GM18520 (cell line): ENCODE data around the gene SEPTIN5.
"Not testable (repeated sequence)": the region's sequence is repeated elsewhere in the genome, so short reads cannot be mapped to it uniquely, and the experiment has no call there.

Source experiments
- ATAC-seq: cut with Tn5 transposase; IDR thresholded peaks from one replicate; pipeline ENCODE4 v1.9.1; 2021; ENCODE audit not compliant: unreplicated experiment

SEPTIN5 gene

GRCh38 chr22:19720150-19720827 lies 6.0 kb downstream of the SEPTIN5 start:
- ATAC-seq = no peak

DNA sequence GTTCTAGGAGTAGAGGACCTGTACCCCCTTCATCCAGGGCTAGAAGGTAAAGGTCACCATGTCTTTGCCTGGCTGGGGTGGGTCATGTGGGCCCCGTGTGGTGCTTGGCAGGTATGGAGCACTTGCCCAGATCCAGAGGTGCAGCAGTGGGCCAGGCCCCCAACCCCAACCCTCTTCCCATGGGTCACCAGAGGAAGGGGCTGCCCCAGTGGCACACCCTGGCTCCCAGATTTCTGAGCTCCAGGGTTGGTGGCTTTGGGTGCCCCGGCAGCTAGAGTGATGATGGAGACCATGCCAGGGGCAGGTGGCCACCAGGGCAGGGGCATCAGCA lies 6.7 kb downstream of the SEPTIN5 start:
- no peak for ATAC-seq

DNA sequence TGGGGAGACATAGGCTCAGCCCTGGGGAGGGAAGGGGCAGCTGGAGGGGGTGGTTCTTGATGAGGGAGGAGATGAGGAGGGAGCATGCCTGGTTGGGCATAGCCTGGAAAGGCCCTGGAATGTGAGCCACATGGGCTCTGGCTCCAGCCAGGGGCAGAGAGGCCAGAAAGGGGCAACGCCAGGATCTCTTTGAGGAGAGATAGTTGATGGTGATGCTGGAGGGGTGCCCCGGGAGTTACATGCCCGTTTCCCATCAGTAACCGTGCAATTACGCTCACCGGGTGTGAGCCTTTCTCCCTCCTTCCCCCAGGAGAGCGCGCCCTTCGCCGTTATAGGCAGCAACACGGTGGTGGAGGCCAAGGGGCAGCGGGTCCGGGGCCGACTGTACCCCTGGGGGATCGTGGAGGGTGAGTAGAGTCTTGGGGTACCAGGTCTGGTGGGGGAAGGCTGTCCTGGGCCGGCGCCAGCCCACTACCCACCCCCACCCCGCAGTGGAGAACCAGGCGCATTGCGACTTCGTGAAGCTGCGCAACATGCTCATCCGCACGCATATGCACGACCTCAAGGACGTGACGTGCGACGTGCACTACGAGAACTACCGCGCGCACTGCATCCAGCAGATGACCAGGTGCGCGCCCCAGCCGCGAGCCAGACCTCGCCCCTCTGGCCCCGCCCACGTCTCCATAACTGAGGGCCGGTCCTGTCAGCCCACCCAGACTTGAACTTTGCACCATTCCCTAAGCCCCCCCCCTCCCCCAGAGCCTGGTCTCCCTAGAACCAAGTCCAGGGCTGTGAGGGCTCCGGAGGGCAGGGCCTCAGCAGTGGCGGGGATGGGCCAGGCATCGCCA lies 7.3 kb downstream of the SEPTIN5 start:
- no peak for ATAC-seq

DNA sequence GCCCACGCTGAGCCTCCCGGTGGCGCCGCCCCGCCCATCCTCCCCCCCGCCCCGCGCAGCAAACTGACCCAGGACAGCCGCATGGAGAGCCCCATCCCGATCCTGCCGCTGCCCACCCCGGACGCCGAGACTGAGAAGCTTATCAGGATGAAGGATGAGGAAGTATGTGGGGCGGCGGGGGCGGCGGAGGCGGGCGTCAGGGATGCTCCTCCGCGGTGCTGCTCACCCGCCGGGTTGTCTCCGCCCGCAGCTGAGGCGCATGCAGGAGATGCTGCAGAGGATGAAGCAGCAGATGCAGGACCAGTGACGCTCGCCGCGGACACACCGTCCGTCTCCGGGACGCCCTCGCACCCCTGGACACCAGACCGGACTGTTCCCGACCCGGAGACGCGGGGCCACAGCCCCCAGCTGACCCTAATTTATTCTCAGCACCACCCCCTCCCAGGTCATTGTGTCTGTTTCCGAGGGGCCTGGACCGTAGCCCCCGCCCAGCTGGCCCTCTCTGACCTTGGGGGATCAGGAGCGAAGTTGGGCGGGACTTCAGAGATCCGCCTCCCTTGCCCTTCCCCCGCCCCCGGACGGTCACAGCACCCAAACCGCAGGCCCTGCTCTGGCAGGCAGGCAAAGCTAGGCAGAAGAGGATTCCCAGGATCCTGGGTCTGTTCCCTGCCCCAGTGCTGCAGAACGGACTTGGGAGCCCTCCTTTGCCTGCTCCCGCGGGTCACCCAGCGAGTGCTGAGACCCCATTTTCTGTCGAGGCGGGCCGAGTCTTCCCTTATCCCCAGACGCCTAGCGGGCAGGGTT lies 8.1 kb downstream of the SEPTIN5 start:
- ATAC-seq = no peak

DNA sequence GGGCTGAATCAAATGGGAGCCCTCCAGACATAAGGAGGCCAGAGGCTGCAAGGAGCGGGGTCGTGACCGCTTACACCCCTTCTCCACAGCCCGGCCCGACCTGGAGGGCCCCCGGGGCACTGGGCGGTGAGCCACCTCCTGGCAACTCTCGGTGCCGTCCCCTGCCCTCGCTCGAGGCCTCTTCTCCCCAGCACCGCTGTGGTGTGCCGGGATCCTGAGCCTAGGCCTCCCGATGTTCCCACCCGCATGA lies 8.6 kb downstream of the SEPTIN5 start:
- no peak for ATAC-seq

DNA sequence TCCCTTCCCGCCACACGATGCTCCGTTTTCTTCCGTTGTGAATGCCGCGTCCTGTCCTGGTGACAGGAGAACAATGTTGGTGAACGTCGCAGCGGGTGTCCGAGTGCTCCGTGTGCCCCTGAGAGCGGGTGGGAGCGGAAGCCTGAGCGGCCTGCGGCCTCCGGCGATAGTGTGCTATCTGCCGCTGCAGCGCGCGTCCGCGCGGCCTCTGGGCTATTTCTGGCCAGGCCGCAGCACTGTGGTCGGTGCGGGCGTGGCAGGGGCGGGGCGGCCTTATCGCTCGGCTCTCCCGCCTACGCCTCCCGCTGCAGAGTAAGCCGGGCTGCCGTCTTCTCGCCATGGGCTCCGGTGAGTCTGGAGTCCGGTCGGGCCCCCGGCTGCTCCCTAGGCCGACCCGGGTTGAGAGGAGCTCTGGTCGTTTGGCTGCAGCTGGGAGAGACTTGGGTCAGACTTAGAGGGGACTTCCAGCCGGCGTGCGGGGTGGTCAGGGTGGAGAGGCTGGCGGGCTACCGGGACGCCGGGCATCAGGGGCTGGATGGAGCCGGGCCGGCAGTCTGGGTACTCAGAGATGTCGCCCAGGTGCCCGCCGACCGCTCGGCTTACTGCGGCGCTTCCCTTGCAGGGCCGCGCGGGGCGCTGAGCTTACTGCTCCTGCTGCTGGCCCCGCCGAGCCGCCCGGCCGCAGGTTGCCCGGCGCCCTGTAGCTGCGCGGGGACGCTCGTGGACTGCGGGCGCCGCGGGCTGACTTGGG lies 9.1 kb downstream of the SEPTIN5 start, which contains the start of gene GP1BB:
Gene GP1BB, plus strand, starts transcription at position 308 of the 751 bp plus-strand sequence. Its CDS starts 31 bp downstream, at position 339.
- ATAC-seq = no peak

GRCh38 chr22:19723983-19724827 lies 9.9 kb downstream of the SEPTIN5 start:
- no peak for ATAC-seq

- ATAC-seq = no peak
These were observed 10.8 kb downstream of the SEPTIN5 start for GRCh38 chr22:19724927-19725661.

DNA sequence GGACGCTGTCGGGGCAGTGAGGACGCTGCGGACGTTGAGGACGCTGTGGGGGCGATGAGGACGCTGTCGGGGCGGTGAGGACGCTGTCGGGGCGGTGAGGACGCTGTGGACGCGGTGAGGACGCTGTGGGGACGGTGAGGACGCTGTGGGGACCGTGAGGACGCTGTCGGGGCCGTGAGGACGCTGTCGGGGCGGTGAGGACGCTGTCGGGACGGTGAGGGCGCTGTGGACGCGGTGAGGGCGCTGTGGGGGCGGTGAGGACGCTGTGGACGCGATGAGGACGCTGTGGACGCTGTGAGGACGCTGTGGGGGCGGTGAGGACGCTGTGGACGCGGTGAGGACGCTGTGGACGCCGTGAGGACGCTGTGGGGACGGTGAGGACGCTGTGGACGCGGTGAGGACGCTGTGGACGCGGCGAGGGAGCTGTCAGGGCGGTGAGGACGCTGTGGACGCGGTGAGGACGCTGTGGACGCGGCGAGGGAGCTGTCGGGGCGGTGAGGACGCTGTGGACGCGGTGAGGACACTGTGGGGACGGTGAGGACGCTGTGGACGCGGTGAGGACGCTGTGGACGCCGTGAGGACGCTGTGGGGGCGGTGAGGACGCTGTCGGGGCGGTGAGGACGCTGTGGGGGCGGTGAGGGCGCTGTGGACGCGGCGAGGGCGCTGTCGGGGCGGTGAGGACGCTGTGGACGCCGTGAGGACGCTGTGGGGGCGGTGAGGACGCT lies 11.9 kb downstream of the SEPTIN5 start:
- not testable (repeated sequence) for ATAC-seq

DNA sequence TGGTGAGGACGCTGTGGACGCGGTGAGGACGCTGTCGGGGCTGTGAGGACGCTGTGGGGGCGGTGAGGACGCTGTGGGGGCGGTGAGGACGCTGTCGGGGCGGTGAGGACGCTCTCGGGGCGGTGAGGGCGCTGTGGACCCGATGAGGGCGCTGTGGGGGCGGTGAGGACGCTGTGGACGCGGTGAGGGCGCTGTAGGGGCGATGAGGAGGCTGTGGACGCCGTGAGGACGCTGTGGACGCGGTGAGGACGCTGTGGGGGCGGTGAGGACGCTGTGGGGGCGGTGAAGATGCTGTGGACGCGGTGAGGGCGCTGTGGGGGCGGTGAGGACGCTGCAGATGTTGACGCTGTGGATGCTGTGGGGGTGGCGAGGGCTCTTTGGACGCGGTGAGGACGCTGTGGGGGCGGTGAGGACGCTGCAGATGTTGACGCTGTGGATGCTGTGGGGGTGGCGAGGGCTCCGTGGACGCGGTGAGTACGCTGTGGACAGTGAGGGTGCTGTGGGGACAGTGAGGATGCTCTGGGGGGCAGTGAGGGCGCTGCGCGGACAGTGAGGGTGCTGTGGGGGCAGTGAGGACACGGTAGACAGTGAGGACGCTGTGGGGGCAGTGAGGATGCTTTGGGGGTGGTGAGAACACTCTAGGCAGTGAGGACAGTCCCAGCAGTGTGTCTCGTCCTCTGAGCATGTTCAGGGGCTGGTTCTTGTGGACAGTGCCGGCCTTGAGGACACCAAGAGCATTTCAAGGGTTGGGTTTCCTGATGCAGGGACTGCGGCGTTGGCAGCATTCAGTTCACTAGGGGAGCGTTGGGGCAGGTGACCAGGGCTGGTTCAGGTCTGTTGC lies 13.2 kb downstream of the SEPTIN5 start:
- ATAC-seq = no peak

- no peak for ATAC-seq
These were observed 14.0 kb downstream of the SEPTIN5 start for GRCh38 chr22:19728271-19728670.

DNA sequence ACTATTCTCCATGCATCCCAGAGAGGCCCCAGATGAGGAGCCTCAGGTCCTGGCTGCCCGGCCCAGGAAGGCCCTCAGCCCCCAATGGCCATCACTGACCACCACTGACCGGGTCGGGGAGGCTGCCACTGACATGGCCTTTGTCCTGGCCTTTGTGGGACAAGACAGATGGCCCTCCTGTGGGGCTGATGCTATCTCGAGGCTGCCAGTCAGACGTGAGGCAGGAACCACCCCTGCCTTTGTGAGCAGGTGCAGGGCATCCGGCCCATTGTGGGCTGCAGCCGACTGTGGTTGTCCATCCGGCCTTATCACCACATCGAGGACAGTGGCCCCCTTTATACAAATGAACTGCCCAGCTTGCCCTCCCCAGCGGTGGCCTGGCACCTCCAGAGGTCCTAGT lies 14.5 kb downstream of the SEPTIN5 start:
- ATAC-seq = no peak

- ATAC-seq = no peak
These were observed 15.2 kb downstream of the SEPTIN5 start for GRCh38 chr22:19729507-19729906.

- no peak for ATAC-seq
These were observed 15.9 kb downstream of the SEPTIN5 start for GRCh38 chr22:19730198-19730597.

- ATAC-seq = no peak
These were observed 16.5 kb downstream of the SEPTIN5 start for GRCh38 chr22:19730655-19731360.

- ATAC-seq = no peak
These were observed 17.2 kb downstream of the SEPTIN5 start for GRCh38 chr22:19731361-19732135.
